Stimulated activated CD8-positive, alpha-beta memory T cell treated with anti-CD3 and anti-CD28 coated beads, Interleukin-7, amount 100 ng/mL, for 1 hour (primary cell): Measurements from ENCODE around the gene SH3BP4.
"Not testable (repeated sequence)": the region's sequence is repeated elsewhere in the genome, so short reads cannot be mapped to it uniquely, and the experiment has no call there.

Experiments used
- DNase-seq, 2 donors: peaks; one replicate each; pipeline ENCODE4 v3.0.0-alpha.2; 2020; ENCODE audit warnings: low read depth in 2 of 2

The SH3BP4 gene

GRCh38 chr2:235055891-235056516 is 104.2 kb downstream of the SH3BP4 start:
- no peak for DNase-seq

DNA sequence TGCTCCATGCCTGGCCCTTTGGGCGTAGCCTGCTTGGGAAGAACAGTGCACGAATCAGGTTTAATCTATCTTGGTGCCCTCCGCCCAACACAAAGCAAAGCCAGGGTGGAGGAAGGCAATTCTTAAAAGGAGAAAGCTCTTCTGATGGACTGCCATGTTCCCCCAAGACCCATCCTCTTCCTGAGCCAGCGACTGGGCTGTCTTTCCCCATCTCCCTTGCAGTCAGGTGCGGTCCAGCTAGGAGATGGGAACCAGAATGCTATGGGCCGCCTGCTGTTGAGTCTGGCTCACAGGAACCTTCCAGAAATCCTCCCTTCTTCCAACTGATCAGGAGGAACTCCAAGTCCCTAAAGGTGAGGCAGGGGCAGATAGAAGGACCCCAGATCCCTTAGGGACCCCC is 105.0 kb downstream of the SH3BP4 start:
- no peak for DNase-seq

GRCh38 chr2:235057616-235058015 is 105.8 kb downstream of the SH3BP4 start:
- DNase-seq, result not testable (repeated sequence)

- DNase-seq, result no peak
Measured at GRCh38 chr2:235059161-235059560, 107.3 kb downstream of the SH3BP4 start.

DNA sequence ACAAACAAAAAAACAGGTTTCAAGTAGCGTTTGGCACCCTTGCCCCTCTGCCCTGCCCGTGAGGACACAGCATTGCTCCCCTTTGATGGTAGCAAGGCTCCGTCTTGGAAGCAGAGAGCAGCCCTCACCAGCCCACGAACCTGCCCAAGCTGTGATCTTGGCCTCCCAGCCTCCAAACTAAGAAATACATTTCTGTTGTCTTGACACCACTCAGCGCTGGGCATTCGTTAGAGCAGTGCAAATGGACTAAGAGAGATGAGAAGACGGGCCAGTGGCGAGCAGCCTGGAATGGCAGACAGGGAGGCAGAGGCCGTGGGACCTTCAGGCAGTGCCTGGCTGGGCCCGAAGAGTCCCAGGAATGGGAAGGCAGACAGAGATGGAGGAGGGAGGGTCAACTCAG is 109.8 kb downstream of the SH3BP4 start:
- DNase-seq, result no peak

DNA sequence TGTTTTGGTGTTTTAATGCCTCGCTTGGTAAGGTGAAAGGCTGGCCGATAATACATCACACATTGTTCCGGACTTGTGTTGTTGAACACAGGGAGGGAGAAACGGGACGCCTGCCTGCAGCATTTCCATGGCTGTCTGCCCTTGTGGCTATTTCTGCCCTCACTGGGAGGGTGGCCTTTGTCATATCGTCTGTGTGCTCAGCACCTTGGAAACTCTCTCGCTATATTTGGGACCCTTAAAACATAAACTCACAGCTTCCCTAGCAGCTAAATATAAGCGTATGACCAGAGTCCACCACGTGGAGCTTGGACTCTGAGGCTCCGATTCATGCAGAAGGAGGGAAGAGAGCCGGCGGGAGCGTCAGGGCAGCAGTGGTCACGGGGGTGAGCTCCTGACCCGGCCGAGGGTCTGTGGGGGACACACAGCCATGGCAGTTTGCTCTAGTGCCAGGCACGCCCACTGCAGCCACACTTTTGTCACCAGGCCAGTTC is 111.7 kb downstream of the SH3BP4 start:
- DNase-seq, result no peak

GRCh38 chr2:235064976-235065375 is 113.2 kb downstream of the SH3BP4 start:
- no peak for DNase-seq

DNA sequence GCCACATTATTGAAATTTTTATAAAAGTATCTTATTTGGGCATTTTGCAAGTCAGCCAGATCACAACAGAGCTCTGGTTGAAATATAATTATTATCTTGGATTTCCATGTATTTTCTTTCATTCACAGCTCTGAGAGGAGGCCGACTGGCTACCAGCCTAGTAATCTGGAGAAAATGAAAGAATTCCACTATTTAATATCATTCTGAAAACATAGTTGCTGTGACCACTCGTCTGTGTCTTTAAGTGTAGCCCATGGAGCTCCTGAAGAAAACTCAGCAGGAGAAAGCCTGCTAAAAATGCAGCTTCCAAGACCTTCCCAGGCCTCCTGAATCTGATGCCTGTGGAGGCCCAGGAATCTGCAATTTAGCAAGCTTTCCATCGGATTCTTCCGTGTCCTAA is 114.7 kb downstream of the SH3BP4 start:
- DNase-seq, result no peak

DNA sequence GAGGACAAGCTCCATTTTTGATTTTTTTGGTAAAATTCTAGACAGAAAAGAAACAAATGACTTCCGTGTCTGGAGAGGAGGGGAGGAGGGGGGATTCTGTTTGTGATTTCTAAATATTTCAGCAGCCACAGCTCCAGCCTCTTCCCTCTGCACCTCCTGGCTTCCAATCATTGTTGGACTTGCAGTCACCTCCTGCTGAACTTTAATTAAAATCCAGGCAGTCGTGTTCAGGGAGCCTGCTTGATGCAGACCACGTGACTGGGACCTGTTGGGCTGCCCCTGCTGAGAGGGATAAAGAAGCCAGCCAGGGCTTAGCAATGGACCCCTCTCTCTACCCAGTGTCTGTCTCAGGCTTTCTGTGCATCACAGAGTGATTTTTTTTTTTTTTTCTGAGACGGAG is 115.1 kb downstream of the SH3BP4 start:
- no peak for DNase-seq

- no peak for DNase-seq
Measured at GRCh38 chr2:235068701-235069100, 116.9 kb downstream of the SH3BP4 start.

- DNase-seq, result no peak
Measured at GRCh38 chr2:235070063-235070706, 118.4 kb downstream of the SH3BP4 start.

DNA sequence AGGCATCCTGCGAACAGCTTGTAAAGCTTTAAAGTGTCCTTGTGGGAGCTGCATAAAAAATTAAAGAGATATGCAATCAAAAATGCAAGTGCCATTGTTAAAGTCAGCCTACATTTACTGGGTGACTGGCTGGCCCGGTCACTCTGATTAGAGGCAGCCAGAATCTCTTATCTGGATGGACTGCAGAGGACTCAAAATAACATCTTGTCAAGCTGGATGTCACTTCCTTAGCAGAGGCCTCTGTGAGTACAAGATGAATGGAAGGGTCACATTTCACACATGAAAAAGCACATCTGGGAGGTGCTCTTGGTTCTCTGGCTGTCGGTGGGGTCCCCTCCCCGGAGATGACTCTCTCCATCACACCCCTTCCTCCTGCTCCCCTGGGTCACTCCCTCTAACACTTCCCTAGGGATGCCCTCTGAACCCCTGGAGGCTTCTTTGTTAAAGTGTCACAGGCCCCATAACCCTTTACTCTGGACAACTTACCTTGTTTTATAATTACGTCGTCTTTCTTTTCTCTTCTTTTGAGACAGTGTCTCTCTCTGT is 122.1 kb downstream of the SH3BP4 start:
- no peak for DNase-seq

- DNase-seq, result no peak
Measured at GRCh38 chr2:235077046-235077445, 125.2 kb downstream of the SH3BP4 start.

DNA sequence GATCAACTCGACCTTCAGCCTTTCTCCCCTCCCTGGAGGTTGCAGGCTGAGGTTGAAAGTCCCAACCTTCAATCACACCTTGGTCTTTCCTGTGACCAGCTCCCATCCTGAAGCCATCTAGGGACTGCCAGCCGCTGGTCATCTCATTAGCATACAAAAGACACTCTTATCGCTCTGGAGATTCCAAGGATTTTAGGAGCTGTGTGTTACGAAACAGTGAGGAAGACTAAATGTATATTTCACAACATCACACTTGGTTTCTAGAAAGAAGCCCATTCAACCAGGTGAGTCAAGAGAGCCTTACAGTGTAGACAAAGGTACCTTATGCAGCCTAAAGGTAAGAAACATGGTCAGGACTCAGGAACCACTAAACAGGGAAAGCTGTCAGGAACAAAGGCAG is 126.4 kb downstream of the SH3BP4 start:
- no peak for DNase-seq

- DNase-seq, result no peak
Measured at GRCh38 chr2:235078914-235079472, 127.2 kb downstream of the SH3BP4 start.

GRCh38 chr2:235080101-235080500 is 128.3 kb downstream of the SH3BP4 start:
- no peak for DNase-seq

DNA sequence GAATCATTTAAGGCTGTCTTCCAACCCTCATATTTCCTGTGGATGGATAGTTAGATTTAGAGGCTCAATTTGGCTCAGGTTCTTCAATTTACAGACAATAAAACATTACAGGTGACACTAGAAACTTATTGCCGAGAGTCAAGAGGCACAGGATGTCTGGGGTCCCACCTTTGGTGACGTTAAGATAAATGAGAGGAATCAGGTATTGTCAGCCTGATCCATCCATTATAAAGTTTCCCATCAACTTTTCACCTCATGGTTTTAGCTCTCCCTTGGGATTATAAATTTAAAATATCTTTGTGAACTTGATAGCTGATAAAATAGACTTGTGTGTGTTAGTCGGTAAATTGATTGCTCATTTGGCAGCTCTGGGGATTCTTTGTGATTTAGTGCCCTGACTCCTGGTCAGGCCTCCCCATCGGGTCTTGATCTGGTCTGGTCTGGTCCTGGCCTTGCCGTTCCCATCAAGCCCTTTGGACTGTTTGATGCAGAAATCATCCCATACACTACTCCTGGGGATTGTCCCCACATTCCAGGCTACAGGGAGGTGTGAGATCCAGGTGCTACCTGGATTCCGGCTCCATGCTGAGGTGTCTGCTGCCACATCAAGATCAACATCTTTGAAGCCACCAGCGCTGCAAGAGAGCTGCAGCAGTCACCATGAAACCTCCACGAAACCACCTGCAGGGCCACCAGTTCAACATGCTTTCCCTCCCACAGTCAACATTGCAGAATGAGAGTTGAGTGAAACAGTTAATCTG is 130.9 kb downstream of the SH3BP4 start:
- no peak for DNase-seq

- no peak for DNase-seq
Measured at GRCh38 chr2:235083822-235084221, 132.0 kb downstream of the SH3BP4 start.

DNA sequence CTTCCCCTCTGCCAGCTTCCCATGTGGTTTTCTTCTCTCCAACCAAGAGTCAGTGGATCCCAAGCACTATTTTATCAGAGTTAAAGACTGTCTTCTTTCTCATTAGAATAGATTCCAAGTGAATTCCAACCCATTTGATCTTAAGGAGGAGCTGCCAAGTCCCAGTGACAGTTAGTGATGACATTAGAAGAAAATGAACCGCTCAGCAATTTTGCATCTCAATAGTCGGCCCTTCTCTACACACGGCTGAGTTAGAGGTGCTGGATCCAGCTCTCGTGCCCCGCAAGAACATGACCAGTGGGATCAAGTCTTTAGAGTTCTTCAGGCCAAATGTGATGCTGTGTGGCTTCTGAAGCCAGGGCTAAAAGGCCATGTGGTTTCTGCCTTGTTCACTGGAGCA is 132.6 kb downstream of the SH3BP4 start:
- no peak for DNase-seq

- no peak for DNase-seq
Measured at GRCh38 chr2:235085476-235085875, 133.7 kb downstream of the SH3BP4 start.

DNA sequence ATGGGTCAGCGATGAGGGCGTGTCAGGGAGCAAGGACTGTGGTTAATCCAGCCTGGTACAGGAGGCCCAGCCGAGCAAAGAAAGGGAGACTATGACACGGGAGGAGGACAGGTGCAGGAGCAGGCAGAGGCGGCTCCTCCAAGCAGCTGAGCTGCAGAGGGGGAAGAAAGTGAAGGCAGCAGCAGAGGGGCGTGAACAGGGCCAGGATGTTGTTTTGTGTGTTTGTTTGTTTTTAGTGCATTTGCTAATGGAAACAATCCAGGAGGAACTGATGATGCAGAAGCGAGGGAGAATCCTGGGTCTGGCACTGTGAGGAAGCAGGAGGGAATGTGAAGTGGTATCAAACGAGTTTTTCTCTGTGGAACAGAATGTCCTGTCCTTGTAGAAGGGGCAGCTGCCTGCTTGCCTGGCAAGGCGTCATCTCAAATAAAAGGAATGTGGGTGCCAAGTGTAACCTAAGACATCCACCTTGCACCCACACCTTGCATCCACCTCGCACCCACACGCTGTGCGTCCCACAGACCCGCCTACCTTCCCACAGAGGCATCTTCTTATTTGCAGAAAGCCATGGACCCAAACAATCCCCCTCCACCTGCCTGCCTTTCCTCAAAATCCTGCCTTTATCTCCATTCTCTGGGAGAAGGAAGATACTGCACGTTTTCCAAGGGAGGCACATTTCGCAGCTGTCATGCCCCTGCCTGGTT is 134.8 kb downstream of the SH3BP4 start:
- no peak for DNase-seq
